Stimulated activated naive CD4-positive, alpha-beta T cell treated with Interleukin-2 at 50 U/mL for 16 hours (primary cell): Measurements from ENCODE around the gene GOLGA8N.
"Not testable (repeated sequence)": the region's sequence is repeated elsewhere in the genome, so short reads cannot be mapped to it uniquely, and the experiment has no call there.

Experiments
- DNase-seq: peaks from one replicate; lab custom pipeline; 2025; lab: John Stamatoyannopoulos, UW

GOLGA8N gene

DNA sequence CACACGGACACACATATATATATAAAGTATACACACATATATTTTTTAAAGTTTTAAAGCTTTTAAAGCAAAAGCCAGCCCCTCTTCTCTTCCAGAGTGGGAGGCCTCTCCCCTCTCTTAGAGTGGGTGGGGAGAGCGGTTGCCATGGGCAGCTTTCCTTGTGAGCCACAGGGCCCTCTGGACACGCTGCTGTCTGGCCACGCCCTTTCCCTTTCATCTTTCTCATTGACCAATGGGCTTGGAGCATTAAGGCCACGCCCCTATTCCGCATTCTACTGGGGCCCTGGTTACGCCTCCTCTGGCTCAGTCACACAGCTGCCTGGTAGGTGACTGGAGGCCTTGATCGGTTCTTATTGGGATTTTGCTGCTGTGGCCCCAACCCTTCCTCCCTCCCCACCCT lies at the start of gene GOLGA8N:
Gene GOLGA8N (plus strand): TSS at position 306 of the 400 bp plus-strand sequence.
- DNase-seq = not testable (repeated sequence)

DNA sequence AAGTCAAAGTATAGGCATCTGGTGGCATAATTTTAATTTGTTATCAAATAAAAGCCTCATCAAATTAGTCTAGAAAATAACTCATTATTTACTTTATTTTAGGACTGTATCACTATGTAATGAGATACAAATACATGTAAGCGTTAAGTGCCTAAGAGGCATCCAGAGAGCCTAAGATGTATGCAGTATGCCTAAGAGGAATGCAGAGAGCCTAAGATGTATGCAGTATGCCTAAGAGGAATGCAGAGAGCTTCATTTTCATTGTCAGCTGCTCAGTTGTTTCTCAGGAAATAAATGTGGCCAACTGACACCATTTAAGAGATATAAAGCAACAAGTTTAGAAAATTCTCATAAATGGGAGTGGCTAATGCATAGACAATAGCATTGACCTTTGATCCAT lies 49.8 kb upstream of the GOLGA8N start:
- not testable (repeated sequence) for DNase-seq

DNA sequence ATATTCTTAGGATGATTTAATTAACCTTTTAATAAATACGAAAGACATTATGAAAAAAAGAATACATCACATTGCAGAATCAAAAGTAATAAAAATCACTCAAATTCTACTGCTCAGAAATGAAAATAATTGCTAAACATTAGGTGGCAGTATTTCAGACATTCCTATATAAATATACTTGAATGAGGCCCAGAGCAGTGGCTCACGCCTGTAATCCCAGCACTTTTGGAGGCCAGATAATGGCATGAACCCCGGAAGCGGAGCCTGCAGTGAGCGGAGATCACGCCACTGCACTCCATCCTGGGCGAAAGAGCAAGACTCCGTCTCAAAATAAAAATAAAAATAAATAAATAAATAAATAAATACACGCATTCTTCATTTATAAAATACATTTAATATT lies 48.1 kb upstream of the GOLGA8N start:
- not testable (repeated sequence) for DNase-seq

DNA sequence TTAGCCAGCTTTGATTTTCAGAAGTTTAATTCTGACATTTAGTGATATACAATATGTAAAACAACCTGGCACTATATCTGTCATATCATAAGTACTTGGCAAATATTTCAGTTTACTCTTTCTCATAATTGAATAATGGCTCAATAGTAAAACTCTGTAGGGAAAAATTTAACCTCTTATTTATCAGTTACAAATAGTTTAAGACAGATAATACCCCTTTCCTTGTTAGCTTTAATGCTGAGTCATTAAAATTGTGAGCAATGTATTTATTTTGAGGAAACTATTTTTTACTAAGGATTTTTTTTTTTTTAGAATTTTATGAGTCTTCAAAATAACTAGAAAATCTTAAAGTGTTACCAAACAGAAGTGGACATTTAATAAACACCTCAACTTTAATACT lies 38.7 kb upstream of the GOLGA8N start:
- DNase-seq = not testable (repeated sequence)

DNA sequence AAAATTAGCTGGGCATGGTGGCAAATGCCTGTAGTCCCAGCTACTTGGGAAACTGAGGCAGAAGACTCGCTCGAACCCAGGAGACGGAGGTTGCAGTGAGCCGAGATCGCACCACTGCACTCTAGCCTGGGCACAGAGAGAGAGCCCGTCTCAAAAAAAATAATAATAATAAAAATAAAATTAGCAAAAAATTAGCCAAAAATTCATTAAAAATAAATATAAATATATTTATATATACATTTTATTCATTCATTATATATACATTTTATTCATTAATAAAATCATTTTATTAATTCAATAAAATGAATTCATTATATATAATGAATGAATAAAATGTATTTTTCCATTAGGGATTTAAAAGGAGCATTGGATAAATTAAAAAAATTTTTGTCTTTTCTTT lies 31.1 kb upstream of the GOLGA8N start:
- not testable (repeated sequence) for DNase-seq

DNA sequence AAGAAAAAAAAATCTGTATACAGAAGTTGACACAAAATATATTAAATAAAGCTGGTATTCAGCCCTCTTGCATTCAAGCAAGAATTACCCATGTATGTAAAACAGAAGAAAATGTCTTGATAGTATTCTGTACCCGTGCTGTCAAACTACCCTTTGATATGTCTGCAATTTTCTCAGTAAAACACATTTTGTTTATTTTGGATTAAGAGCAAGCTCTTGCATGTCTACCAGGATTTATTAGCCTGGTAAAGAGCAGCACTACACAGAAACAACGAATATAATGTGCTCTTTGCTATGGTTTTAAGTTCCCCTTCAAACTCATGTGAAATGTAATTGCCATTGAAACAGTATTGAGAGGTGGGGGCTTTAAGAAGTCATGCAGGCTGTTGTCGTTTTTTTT lies 24.3 kb upstream of the GOLGA8N start:
- DNase-seq = not testable (repeated sequence)

DNA sequence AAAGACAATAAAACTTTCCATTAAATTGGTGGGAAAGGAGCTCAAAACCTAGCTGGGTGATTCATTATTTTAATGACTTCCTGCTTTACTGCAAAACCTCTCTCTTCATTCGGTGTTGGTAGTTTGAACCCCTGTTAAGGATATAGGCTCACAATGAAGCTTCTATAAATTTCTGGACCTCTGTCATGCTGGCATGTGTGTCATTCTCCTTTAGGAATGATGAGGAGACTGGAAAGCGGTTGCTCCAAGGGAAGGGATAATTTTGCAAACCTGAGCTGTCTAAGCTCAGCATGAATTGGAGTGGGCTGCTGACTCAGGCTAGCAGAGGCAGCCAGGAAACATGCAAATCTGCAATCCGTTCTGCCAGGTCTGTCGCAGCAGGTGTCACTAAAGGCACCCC lies 14.8 kb upstream of the GOLGA8N start:
- not testable (repeated sequence) for DNase-seq

DNA sequence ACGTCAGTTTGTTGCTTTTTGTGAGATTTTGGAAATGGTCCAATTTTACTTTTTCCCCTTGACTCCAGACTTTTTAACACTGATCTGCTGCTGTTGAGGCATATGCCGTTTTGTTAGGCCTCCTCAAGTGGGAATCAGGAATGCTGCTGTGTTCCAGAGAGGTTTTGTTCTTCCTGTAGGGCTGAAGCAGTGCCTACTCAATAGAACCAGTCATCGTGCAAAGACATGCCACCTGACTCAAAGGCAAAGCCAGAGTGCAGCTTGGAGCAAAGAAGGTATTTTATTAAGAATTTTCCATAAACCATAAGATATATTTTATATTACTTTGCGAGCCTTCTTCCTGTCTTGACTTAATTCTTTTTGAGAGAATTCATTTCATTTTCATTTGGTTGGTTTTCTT lies 7.4 kb upstream of the GOLGA8N start:
- not testable (repeated sequence) for DNase-seq

DNA sequence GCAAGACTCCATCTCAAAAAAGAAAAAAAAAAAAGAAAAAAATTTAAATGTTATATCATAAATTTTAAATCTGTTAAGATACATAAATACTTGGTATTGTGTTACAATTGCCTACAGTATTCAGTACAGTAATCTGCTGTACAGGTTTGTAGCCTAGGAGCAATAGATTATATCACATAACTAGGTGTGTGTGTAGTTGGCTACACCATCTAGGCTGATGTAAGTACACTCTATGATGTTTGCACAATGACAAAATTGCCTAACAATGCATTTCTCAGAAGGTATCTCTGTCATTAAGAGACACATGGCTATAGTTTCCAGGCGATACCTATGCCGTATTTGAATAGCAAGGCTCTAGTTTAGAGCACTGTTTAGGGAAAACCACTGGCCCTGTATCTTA lies 16.3 kb downstream of the GOLGA8N start:
- DNase-seq = not testable (repeated sequence)

DNA sequence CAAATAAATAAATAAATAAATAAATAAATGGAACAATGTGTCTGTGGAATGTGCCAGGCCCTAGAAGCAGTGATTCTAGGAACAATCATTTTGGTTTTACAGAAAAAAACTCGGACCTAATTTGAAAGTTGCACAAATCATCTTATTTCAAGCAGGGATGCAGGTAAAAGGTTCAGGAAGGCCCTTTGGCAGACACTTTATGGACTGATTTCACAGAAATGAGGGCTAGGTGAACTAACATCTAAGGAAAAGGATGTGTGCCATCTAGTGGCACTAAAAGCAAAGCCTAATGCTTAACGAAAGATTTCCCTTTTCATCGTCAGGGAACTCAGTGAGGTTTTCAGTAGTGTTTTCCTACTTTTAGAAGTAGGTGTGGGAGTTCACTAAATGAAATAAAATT lies 17.5 kb downstream of the GOLGA8N start:
- DNase-seq = not testable (repeated sequence)

DNA sequence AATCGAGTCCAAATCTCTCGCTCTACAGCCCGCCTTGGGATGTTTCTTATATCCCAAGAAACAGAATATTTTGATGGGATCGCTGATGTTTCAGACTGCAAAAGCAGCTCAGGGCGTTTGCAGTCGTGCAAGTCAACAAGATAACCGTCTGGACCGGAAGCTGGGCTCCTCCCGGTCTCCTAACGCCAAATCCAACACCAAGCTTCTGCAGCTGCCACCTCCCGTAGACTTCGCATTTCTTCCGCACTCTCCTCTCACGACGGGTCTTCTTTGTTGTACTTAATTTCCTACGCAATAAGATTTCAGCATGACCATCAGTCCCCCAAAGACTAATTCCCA lies 21.4 kb downstream of the GOLGA8N start:
- DNase-seq = not testable (repeated sequence)

DNA sequence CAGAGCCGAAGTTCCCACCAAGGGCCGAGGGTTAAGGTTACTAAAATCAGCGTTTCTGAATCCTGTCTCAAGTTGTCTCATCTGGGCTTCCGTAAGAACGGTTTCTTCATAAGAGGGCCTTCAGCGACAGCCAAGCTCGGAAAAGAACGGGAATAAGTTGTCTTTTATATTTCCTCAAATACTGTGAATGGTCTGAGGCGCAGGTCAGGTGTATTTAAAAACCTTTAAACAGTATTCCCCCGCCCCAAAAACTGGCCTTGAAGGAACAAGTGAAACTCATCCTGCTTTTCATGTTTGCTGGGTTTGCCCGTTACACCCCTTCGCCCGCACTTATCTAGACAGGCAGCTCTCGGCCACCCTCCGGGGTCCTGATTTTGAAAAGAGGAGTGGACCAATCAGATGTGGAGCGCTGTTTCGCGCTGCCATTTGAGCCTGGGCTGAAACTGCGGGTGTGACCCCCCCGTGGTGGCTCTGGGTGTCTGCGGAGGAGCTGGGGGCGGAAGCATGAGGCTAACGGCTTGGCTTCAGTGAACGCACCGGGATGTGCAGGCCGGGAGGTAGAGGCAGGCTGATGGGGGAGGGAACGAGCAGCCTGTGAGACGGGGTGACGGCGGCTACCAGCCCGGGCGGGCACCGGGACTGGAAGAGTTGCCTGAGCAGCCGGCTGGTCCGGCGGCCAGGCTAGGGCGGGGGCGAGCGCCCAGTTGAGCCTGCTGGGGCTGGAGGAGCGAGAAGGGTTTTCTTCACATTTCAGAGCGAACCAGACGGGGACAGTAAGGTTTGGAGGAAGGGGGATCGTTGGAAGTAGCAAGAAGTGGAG lies 22.0 kb downstream of the GOLGA8N start, which contains the start of gene ARHGAP11A:
Gene ARHGAP11A (plus strand): TSS at position 454 of the 820 bp plus-strand sequence. CDS start 708 bp downstream, outside the sequence.
- not testable (repeated sequence) for DNase-seq

DNA sequence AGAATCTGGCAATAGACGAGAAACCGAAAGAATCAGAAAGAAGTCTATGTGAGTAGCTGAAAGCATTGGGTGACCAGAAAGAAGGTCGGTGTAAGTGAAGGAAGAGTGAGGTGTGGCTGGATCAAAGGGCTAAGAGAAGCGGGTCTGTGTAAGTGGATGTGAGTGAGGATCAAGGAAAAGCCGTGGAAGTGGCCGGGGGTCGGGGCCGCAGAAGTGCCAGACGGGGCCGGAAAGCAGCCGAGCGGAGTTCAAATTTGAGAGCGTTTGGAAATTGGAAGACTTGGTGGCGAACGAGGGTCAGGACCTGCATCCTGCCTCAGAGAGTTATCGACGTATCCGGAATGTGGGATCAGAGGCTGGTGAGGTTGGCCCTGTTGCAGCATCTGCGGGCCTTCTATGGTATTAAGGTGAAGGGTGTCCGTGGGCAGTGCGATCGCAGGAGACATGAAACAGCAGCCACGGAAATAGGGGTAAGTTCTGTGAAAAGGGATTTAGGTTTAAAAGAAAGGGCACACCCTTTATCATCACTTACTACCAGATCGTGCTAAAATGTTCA lies 22.7 kb downstream of the GOLGA8N start:
- not testable (repeated sequence) for DNase-seq

DNA sequence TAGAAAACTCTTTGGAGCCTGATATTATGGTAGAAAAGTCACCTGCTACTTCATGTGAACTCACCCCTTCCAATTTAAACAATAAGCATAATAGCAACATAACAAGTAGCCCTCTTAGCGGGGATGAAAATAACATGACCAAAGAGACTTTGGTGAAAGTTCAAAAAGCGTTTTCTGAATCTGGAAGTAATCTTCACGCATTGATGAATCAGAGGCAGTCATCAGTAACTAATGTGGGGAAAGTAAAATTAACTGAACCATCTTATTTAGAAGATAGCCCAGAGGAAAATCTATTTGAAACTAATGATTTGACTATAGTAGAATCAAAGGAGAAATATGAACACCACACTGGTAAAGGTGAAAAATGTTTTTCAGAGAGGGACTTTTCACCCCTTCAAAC lies 43.2 kb downstream of the GOLGA8N start:
- DNase-seq = no peak

DNA sequence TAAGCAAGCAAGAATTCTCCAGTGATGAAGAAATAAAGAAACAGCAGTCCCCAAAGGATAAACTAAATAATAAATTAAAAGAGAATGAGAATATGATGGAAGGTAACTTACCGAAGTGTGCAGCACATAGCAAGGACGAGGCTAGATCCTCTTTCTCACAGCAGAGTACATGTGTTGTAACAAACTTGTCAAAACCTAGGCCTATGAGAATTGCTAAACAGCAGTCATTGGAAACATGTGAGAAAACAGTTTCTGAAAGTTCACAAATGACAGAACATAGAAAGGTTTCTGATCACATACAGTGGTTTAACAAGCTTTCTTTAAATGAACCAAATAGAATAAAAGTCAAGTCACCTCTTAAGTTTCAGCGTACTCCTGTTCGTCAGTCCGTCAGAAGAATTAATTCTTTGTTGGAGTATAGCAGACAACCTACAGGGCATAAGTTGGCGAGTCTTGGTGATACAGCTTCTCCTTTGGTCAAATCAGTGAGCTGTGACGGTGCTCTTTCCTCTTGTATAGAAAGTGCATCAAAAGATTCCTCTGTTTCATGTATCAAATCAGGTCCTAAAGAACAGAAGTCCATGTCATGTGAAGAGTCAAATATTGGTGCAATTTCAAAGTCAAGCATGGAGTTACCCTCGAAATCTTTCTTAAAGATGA lies 43.8 kb downstream of the GOLGA8N start:
- DNase-seq = no peak

DNA sequence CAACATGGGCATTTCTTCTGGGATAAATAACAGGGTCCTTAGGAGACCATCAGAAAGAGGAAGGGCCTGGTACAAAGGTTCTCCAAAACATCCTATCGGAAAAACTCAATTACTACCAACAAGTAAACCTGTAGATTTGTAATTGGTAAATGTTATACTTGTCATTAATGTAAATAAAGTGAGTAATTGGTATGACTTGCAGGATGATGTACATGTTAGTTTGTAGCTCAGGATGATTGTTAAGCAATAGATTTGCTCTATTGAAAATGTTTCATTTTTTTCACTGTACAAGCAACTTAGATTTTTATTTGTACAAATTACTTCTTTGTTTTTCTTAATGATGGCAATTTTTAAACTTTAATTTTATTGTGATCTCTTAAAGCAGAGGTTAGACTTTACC lies 44.4 kb downstream of the GOLGA8N start:
- no peak for DNase-seq

DNA sequence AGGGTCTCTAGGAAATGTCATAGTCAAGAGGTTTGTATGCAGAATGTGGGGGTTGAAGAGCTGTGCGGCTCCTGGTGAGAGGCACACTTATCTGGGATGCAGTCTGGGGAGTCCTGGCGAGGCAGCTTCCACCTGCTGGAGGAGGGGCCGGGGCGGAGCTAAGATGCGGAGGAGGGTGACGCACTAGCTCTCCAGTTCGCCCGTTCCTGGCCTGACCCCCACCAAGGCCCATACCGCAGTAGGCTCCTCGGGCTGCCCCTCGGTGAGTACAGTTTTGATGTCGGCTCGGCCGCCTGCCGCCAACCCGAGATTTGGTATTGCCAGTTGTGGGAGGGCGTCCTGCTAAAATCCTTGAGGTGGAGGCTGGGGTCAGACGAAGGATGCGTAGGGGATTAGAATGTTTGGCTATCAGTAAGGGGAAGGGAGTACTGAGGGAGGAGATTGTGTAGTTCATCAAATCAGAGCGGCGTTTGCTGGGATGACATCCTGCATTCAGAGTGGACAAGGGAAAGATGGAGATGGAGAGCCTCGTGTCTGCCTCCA lies 48.3 kb downstream of the GOLGA8N start, which contains the start of gene SCG5:
Gene SCG5 (plus strand): TSS at position 194 of the 543 bp plus-strand sequence. CDS start 1,883 bp downstream, outside the sequence.
- no peak for DNase-seq

DNA sequence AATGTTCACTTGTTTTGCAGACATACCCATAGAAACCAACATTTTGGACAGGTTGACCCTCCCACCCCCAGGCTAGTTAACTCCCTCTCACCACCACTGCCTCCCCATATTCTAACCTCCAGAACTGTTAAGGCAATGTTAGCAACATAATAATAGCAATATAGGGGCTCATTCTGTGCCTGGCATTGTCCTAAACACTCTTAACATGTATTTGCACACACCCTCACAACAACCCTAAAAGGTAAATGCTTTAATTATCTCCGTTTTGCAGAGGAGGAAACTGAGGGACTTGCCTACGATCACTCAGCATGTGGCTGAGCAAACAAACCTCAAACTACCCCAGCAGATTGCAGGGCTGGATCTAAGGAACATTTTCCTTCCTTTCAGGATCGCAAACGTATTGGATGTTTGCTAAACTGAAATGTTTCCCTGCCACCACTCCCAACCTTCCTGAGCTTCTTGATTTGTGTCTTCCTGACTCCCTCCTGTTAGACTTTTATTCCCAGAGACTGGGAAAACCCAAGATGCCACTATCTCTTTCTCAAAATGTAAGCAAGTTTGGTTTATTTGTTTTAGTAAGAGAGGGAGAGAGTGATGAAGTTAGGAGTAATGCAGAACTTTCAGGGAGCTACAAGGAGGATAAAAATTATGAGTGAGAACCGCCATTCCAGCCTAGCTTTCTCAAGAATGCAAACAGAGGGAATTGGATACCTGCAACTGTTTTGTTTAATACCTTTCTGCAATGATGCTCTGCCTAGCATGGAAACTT lies 49.6 kb downstream of the GOLGA8N start:
- no peak for DNase-seq

DNA sequence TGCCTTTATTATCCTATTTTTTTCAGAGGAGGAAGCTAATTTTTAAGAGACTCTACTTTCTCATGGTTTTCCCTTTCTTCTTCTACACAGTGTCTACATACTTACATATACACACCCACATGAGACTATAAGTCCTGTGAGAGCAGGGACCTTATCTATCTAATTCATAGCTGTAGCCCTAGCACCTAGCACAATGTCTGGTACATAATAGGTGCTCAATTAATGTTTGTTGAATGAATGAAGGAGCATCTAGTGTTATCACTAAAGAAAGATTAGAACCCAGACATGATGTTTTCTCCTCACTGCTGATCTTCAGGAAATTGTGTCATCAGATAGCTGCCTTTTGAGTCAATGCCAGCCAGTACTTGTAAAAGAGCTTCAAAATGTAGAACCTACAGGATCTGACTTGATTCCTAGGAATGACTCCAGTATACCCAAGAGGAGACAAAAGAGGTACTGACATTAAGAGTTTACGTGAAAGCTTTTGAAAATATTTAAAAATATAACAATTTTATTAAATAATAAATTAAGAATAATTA lies 50.7 kb downstream of the GOLGA8N start:
- DNase-seq = no peak

DNA sequence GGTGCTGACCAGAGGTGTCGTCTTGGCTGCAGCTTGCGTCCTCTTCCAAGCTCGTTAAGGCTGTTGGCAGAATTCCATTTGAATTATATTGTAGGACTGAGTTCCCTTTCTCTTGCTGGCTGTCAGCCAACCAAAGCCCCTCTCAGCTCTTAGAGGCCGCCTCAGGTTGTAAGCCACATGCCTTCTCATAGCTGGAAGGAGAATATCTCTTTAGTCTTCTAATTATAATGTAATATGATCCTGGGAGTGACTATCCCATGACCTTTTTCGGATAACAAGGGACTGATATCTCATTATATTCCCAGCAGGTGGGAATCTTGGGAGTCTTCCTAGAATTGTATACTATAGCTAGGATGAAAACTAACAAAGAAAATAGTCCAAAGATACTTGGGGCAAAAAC lies 53.0 kb downstream of the GOLGA8N start:
- no peak for DNase-seq

DNA sequence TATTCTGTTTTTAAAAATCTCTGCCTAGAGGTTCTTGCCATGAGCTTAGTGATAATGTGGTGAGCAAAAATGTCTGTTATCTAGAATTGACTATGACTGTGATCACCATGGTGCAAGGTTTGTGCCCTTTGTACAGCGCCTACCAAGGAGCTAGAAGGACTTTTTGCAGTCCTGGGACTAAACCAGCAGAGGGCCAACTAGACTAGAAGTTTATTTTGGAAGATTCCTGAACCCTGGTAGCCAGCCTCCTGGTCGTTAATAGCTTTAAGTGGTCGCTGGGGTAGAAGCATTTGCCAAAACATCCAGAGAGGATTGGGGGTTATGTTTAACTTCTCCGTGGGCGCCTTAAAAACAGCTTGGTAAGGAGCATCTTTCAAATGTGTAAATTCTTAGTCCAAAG lies 56.1 kb downstream of the GOLGA8N start:
- no peak for DNase-seq
